K562 (cell line): ENCODE results near the gene TREM1. TPM values are rescaled to one million over a fixed set of nuclear protein-coding genes. Genes with fewer than 3 reads are reported as not detected.

ENCODE experiments used
- ARHGAP35 ChIP-seq: fragments of 450-650 bp; IDR thresholded peaks from 2 replicates; pipeline ENCODE4 v1.6.1; 2018; ENCODE audit not compliant: partially characterized antibody
- CHCHD3 ChIP-seq: fragments of 250-450 bp; sonication (Bioruptor Pico); IDR thresholded peaks from 2 replicates; pipeline ENCODE4 v2.1.2; 2022; ENCODE audit warnings: mild to moderate bottlenecking
- ELF1 ChIP-seq: fragments of 200-800 bp; sonication (Bioruptor generic); IDR thresholded peaks from 2 replicates; pipeline ENCODE4 v1.6.1; 2016; ENCODE audit warnings: missing genetic modification characterization, missing compliant biosample characterization
- FOXA1 ChIP-seq: fragments of 450-650 bp; IDR thresholded peaks from 2 replicates; pipeline ENCODE4 v1.6.1; 2016; ENCODE audit warnings: mild to moderate bottlenecking, borderline replicate concordance
- GATAD2A ChIP-seq: fragments of 450-650 bp; IDR thresholded peaks from 2 replicates; pipeline ENCODE4 v1.6.1; 2017
- HDAC2 ChIP-seq: fragments of 450-650 bp; IDR thresholded peaks from 2 replicates; pipeline ENCODE4 v1.6.1; 2016; ENCODE audit warnings: mild to moderate bottlenecking
- HOMEZ ChIP-seq: fragments of 250-450 bp; sonication (Bioruptor Pico); IDR thresholded peaks from 2 replicates; pipeline ENCODE4 v1.4.0; 2020; ENCODE audit warnings: mild to moderate bottlenecking, moderate library complexity
- JUND ChIP-seq, 2 experiments: IDR thresholded peaks; 2 replicates in 1 of 2; 3 replicates in 1 of 2; pipeline ENCODE4 v1.6.1; 2011; ENCODE audit warnings: borderline replicate concordance in 2 of 2, low read depth in 2 of 2, low read length in 2 of 2, improper control_type of control experiment in 1 of 2, missing biosample characterization in 1 of 2, missing genetic modification characterization in 1 of 2, missing genetic modification reagents in 1 of 2
- NCOA2 ChIP-seq, 2 experiments: fragments of 450-650 bp; IDR thresholded peaks; 2 replicates each; pipeline ENCODE4 v1.6.1; 2018; ENCODE audit warnings: mild to moderate bottlenecking in 2 of 2, moderate library complexity in 1 of 2; ENCODE audit not compliant: partially characterized antibody in 2 of 2
- NRF1 ChIP-seq, 2 experiments: fragments of 450-650 bp; IDR thresholded peaks in 1 of 2; conservative IDR thresholded peaks in 1 of 2; 2 replicates each; pipeline ENCODE4 v1.6.1; 2014; ENCODE audit warnings: mild to moderate bottlenecking in 2 of 2
- PTRF ChIP-seq: fragments of 450-650 bp; IDR thresholded peaks from 2 replicates; pipeline ENCODE4 v1.6.1; 2016; ENCODE audit warnings: mild to moderate bottlenecking, missing genetic modification characterization, missing compliant biosample characterization
- RUNX1 ChIP-seq: sonication (generic); IDR thresholded peaks from 2 replicates; pipeline ENCODE4 v1.6.1; 2016; ENCODE audit warnings: antibody characterized with exemption, low read depth
- SETDB1 ChIP-seq: IDR thresholded peaks from one replicate; pipeline ENCODE4 v1.6.1; 2012; ENCODE audit warnings: low read length, control low read depth, inconsistent platforms
- SIN3B ChIP-seq: fragments of 450-650 bp; IDR thresholded peaks from 2 replicates; pipeline ENCODE4 v1.6.1; 2017; ENCODE audit warnings: low read depth, mild to moderate bottlenecking, moderate library complexity
- ZBED1 ChIP-seq: IDR thresholded peaks from 2 replicates; pipeline ENCODE4 v1.6.1; 2014
- ZBTB5 ChIP-seq: fragments of 450-650 bp; IDR thresholded peaks from 2 replicates; pipeline ENCODE4 v1.6.1; 2017; ENCODE audit warnings: antibody characterized with exemption
- ZFP36 ChIP-seq: fragments of 150-350 bp; IDR thresholded peaks from 2 replicates; pipeline ENCODE4 v1.6.1; 2018; ENCODE audit warnings: low read length, low read depth; ENCODE audit not compliant: partially characterized antibody
- ZNF146 ChIP-seq: IDR thresholded peaks from one replicate; pipeline ENCODE4 v1.6.1; 2018; ENCODE audit warnings: missing compliant biosample characterization; ENCODE audit not compliant: unreplicated experiment
- ZNF316 ChIP-seq: fragments of 450-650 bp; IDR thresholded peaks from 2 replicates; pipeline ENCODE4 v1.6.1; 2016
- ZNF431 ChIP-seq: sonication (generic); formaldehyde crosslinking; IDR thresholded peaks from 2 replicates; pipeline ENCODE4 v1.8.0; 2022; ENCODE audit warnings: mild to moderate bottlenecking, missing genetic modification reagents
- ZNF449 ChIP-seq: fragments of 250-450 bp; sonication (Bioruptor Pico); IDR thresholded peaks from 2 replicates; pipeline ENCODE4 v1.8.0; 2022; ENCODE audit warnings: moderate library complexity, mild to moderate bottlenecking, inconsistent platforms
- ZNF717 ChIP-seq: fragments of 250-450 bp; sonication (Bioruptor Pico); IDR thresholded peaks from 2 replicates; pipeline ENCODE4 v1.5.0; 2021
- ZNF76 ChIP-seq: fragments of 250-450 bp; sonication (Bioruptor Pico); IDR thresholded peaks from 2 replicates; pipeline ENCODE4 v1.4.0; 2020; ENCODE audit warnings: mild to moderate bottlenecking, moderate library complexity, borderline replicate concordance
- ZNF766 ChIP-seq: fragments of 200-800 bp; sonication (Bioruptor generic); conservative IDR thresholded peaks from 2 replicates; pipeline ENCODE4 v1.6.1; 2016; ENCODE audit warnings: missing genetic modification characterization, missing compliant biosample characterization
- polyA plus RNA-seq, 8 experiments: library from polyadenylated mRNA; depleted of rRNA in 4 of 8; stranded (reverse) in 5 of 8; unstranded in 3 of 8; fragments of >200 nt; fragmentation: Nextera tagmentation in 2 of 8; fragmentation: Illumina TruSeq in 1 of 8; extraction: Ambion mirVana in 2 of 8; extraction: Trizol in 1 of 8; gene quantifications; 2 replicates each; pipeline versions ENCODE4 v1.2.1 to v1.2.3, GENCODE V29; 2011 to 2014; ENCODE audit warnings: inconsistent platforms in 1 of 8, missing spikeins in 1 of 8
- total RNA-seq, 7 experiments: library from RNA; depleted of rRNA in 6 of 7; stranded (reverse); fragments of >200 nt in 6 of 7; fragmentation: Illumina TruSeq in 2 of 7; extraction: Trizol in 2 of 7; gene quantifications; 2 replicates each; pipeline versions ENCODE4 v1.2.1 to v1.2.3, GENCODE V29; 2011 to 2021; ENCODE audit warnings: low replicate concordance in 1 of 7

TREM1 gene
- total and polyA plus RNA-seq, 9 of the 15 experiments (the other 6 are each of a cell fraction or from before 2014, with no cell fraction given), result not detected

- no peak for TF ChIP-seq ZNF431 (CRISPR knock-in tag)
- TF ChIP-seq ELF1 (tag), result no peak; the same call in 1 of the 2 replicates
- TF ChIP-seq HOMEZ (CRISPR knock-in tag), result no peak
- TF ChIP-seq ZNF717 (CRISPR knock-in tag), result no peak
- peak; percentile 79 for TF ChIP-seq JUND (IDR thresholded peaks at IDR 0.05; ENCODE audit: borderline replicate concordance, low read depth, low read length)
- TF ChIP-seq JUND (tag; IDR thresholded peaks at IDR 0.05; ENCODE audit: borderline replicate concordance, low read depth, low read length), result peak; percentile 75; the same call in 1 of the 3 replicates
- TF ChIP-seq ZNF766, result 0 out of 2 replicates have a peak, but pooled peaks have one; percentile 77
- TF ChIP-seq NCOA2 (IDR thresholded peaks at IDR 0.05; ENCODE audit: partially characterized antibody in 2 of 2), result peak in 1 of 2 experiments; percentile 80
- peak; percentile 32 to 42; a peak in 2 of 4 replicates for TF ChIP-seq NRF1 (conservative IDR thresholded peaks at IDR 0.05 in 1 of 2, IDR thresholded peaks at IDR 0.05 in 1 of 2)
- no peak for TF ChIP-seq RUNX1
- no peak for TF ChIP-seq SETDB1
- no peak for TF ChIP-seq ZBED1
- peak; percentile 71 for TF ChIP-seq ZNF316
- no peak for TF ChIP-seq ZNF146 (CRISPR knock-in tag)
- no peak for TF ChIP-seq ZBTB5
- TF ChIP-seq HDAC2, result peak; percentile 92; the same call in 1 of the 2 replicates
- no peak for TF ChIP-seq CHCHD3 (CRISPR knock-in tag)
- TF ChIP-seq ARHGAP35, result no peak
- TF ChIP-seq FOXA1, result no peak
- no peak for TF ChIP-seq SIN3B
- TF ChIP-seq ZFP36, result peak; percentile 39
- TF ChIP-seq ZNF449 (CRISPR knock-in tag), result no peak
- TF ChIP-seq GATAD2A, result 0 out of 2 replicates have a peak, but pooled peaks have one; percentile 43
- no peak for TF ChIP-seq PTRF
- TF ChIP-seq ZNF76 (CRISPR knock-in tag), result no peak
Measured at GRCh38 chr6:41278699-41279405, 7.6 kb downstream of the TREM1 start (continued).
